Cerebellar cortex (tissue), 1 donor: Measurements from ENCODE around the gene LCORL.
"Not testable (repeated sequence)": the region's sequence is repeated elsewhere in the genome, so short reads cannot be mapped to it uniquely, and the experiment has no call there.

ENCODE experiments used
- DNase-seq: peaks from one replicate; pipeline ENCODE4 v3.0.0-alpha.2; 2015; ENCODE audit warnings: low spot score

The LCORL gene

DNA sequence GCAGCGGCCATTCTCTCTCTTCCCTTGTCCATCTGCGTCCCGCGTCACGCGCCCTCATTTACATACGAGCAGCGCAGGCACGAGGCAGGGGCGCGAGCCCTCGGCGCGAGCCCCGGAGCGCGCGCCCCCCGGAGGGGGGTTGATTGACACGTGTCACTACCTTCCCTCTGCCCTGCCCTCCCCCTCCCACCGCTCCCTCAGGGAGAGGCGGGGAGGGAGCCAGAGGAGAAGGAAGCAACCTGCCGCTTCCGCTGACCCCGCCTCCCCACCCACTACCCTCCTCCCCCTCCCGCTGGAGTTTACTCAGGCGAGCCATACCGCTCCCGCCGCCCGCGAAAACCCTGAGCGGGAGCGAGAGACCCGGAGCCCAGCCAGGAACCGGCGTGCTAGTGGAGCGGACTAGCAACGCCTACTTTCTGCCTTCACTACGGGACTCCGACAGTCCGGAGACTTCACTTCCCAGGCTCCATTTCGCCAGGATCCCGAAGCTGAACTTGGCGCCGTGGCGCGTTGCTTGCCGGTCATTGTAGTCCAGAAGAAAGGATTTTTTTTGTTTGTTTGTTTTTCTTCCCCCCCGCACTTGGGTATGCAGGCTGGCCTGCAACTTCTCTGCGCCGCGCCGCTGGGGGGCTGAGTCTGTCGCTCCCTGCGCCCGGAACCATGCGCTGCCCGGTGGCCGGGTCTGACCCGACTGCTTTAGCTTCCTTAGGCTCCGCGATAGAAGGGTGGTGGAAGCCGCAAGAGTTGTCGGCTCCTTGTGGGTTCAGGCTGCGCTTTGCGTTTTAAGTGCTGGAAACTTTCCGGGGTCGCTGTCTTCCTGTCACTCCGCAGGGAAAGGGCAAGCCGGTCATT, at the start of gene LCORL:
LCORL (minus strand) TSS at position 36 of the 852 bp plus-strand sequence; CDS start at position 32, 4 bp downstream.
- DNase-seq, result peak; percentile 97

DNA sequence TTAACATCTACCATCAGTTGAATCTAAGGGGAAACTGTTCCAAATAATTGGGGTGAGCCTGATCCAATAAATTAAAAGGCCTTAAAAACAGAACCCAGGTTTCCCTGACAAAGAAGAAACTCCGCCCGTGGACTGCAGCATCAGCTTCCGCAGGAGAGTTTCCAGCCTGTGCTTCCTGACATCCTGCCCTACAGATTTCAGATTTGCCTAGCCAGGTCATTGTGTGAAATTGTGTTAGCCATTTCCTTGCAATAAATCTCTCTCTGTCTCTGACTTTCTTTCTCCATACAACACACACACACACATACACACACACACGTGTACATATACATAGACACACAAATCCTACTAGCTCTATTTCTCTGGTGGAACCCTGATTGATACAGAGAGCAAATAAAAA, 48.3 kb upstream of the LCORL start:
- DNase-seq, result no peak

DNA sequence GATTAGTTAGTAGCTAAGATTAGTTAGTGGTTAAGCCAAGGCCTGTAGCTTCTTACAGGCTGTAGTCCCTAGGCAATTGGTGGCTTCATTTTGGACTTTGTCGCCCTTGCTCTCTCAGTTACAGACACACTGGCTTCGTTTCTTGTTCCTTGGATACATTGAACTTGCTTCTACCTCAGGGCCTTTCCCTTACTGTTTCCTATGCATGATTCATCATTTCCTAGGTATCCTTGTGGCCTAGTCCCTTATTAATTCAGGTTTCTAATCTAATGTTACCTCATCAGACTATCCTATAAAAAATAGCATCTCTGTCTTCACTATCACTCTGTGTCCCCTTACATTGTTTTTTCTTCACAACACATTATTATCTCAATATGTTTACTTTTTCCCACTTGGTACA, 45.5 kb upstream of the LCORL start:
- DNase-seq, result no peak

DNA sequence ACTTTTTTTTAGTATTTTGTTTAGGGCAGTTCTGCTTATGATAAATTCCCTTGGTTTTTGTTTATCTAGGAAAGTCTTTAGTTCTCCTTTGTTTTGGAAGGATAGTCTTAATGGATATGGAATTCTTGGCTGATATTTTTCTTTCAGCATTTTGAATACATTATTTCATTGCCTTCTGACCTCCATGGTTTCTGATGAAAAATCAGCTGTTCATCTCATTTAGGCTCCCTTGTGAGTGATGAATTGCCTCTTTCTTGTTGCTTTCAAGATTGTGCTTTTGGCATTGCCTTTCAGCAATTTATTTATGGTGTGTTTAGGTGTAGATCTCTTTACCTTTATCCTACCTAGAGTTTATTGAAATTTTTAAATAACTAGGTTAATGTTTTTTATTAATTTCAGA, 41.5 kb upstream of the LCORL start:
- no peak for DNase-seq

DNA sequence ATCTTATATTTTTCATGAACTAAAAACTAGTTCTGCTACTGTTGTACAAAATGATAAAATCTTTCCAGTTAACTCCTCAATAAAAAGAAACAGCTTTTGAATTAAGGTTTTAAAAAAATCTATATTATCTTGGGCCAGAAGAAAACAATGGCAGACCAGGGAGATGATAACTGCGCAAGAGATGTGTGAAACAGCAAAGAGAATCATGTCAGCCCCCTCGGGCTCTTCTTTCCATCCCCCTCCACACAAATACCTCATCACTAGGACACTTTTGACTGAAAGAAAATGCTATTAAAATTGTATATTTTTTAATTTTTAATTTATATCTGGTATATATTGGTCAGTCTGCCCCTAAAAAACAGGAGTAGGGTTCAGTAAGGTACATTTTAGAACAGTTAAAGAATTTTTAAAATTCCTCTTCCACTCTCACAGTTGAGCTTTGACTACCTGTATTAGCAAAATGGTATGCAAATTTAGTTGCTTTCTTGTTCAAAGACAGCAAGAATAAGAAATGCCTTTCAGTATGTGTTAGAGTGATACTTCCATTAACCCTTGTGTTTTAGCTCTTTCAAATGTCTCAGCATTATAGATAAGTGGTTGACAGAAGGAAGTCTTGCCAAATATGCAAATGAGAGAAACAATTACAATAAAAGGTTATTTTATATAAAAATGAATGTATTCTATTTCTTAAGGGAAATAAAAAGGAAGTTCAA, 36.4 kb upstream of the LCORL start:
- DNase-seq, result no peak

DNA sequence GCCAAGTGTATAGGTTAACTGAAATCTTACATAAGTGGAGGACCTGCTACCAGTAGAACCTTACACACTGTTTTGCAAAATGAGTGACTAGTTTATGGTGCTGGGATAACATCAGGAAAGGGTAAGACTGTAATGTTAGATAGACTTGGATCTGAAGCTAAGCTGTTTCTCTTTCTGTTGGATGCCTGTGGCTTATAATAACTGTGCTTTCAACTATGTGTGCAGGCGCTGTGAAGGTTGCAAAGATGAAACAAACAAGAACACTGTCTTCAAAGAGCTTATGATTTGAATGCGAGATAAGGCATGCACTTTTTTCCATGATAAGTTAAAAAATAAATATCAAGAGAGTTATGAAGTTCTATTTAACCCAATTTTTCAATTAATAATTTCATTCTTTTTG, 34.5 kb upstream of the LCORL start:
- DNase-seq, result no peak

DNA sequence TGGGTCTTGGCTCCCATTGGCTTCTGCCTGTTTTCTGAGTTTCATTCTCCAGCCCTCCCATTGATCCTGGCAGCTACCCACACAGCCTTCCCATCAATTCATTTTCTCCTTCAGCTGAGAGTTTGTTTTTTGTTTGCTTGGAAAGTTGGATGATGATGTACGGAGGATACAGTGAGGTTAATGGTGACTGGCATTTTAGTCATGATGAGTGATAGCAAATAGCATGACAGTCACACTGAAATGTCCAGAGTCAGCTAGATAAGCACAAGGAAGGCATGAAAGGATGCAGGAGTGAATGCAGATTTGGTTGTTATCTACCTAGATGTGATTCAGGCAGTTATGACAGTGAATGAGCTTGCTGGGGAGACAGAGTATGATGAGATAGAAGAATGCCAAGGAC, 30.6 kb upstream of the LCORL start:
- no peak for DNase-seq

DNA sequence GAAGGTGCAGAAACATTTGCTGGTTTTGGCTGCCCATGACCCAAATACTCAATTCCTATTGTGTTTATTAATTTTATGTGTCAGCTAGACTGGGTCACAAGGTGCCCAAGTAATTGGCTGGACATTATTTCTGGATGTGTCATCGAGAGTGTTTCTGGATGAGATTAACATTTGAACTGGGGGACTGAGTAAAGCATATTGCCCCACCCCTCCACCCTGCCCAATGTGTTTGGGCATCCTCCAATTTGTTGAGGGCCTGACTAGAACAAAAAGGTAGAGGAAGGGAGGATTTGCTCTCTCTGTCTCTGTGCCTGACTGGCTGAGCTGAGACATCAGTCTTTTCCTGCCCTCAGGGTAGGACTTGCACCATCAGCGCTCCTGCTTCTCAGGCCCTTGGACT, 29.7 kb upstream of the LCORL start:
- DNase-seq, result no peak

DNA sequence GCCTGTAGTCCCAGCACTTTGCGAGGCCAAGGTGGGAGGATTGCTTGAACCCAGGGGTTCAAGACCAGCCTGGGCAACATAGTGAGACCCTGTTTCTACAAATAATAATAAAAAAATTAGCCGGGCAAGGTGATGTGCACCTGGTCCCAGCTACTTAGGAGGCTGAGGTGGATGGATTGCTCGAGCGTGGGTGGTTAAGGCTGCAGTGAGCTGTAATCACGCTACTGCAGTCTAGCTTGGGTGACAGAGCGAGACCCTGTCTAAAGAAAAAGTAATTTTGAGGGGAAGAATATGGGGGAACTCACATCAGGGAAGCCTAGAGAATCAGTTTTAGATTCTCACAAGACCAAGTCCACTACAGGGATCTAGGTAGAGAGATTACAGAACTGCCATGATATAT, 28.9 kb upstream of the LCORL start:
- DNase-seq, result no peak

DNA sequence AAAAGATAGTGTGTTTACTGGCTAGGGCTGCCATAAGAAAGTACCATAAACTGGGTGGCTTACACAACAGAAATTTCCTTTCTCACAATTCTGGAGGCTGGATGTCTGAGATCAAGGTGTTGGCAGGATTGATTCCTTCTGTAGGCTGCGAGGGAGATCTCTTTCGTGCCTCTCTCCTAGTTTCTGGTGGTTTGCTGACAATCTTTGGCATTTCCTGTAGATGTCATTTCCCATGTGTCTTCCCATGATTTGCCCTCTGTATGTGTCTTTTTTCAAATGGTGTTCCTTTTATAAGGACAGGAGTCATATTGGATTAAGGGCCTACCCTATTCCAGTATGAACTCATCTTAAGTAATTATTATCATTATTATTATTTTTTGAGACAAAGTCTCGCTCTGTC, 27.9 kb upstream of the LCORL start:
- DNase-seq, result no peak

DNA sequence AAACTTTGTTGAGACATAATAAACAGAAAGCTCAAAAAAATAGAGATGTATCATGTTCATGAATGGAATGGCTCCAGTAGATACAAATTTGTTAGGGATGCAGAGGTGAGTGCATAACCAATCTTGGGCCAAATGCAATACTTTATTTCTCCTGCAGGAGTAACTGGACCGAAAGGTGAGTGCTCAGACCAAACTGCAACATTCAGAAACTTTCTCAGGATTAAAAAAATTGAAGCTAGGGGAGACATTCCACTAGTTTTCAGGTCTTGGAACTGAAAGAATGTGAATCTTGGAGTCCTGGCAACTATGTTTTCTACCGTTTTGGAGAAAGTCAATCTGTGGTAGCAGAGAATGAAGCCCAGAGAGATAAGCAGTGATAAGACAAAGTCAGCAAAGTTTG, 21.2 kb upstream of the LCORL start:
- DNase-seq, result peak; percentile 4

DNA sequence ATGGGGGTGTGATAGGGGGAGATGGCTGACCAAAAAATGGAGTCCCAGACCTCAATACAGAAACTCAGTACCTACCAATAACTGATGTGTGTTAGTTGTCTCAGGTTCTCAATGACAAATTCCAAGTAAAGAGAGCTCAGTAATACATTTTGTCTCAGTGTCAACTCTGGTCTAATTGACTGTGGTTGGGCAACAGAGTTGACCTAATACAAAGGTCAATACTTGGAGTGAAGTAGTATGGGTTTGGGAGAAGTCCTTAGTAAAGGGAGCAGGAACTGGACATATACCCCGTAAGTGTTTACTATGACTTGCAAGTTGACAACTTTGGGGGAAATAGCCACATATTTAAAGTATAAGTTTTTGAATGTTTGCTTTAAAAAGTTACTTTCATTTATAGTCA, 20.5 kb upstream of the LCORL start:
- no peak for DNase-seq

DNA sequence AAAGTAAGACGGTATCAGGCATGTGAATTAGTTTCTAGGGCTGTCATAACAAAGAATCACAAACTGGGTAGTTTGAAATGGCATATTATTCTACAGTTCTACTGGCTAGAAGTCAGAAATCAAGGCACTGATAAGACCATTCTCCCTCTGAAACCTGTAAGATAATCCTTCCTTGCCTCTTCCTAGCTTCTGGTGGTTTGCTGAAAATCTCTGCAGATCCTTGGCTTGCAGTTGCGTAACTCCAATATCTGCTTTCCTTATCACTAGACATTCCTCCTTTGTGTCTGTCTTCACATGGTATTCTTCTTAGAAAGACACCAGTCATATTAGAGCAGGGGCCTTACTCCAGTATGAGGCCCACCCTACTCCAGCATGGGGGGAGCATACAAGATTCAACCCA, 19.6 kb upstream of the LCORL start:
- DNase-seq, result no peak

DNA sequence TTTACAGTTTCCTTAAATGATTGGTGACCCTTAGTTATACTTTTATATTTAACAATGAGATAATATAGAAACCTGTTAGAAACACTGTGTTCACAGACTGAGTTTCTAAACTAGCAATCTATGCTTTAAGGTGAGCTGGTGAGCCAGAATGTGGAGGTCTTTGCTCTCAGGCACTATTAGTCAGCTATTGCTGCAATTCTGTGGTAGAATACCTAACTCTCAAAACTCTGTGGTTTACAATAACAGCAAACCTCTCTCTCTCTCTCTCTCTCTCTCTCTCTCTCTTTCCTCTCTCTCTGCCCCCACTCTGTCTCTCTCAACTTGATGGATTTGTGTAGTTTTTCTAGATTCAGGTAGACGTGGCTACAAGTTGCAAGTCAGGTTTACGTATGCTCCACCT, 17.6 kb upstream of the LCORL start:
- DNase-seq, result no peak

DNA sequence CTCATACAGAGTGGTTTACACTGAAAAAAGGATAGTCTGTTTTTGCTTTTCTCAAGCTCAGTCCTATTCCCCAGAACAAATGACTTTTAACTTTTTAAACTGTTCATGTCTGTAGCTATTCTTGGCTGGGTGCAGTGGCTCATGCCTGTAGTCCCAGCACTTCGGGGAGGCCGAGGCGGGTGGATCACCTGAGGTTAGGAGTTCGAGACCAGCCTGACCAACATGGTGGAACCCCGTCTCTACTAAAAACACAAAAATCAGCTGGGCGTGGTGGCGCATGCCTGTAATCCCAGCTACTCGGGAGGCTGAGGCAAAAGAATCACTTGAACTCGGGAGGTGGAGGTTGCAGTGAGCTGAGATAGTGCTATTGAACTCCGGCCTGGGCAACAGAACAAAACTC, 14.8 kb upstream of the LCORL start:
- DNase-seq, result not testable (repeated sequence)

DNA sequence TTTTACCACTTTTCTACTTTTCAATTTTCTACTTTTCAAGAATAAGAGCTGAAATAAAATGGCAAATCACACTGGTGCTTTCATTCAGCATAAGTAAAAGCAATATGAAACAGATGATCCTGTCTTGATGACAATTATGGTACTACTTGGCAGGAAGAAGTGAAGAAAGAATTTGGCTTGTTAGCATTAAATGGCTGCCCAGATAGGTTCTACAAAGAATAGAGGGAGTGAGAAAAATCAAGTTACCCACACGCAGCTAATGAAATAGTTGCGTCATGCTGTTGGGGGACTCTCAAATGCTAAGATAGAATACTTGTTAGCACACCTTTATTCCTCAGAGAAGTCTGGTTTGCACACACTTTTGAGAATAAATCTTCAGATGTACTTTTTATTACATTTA, 12.5 kb upstream of the LCORL start:
- DNase-seq, result no peak

DNA sequence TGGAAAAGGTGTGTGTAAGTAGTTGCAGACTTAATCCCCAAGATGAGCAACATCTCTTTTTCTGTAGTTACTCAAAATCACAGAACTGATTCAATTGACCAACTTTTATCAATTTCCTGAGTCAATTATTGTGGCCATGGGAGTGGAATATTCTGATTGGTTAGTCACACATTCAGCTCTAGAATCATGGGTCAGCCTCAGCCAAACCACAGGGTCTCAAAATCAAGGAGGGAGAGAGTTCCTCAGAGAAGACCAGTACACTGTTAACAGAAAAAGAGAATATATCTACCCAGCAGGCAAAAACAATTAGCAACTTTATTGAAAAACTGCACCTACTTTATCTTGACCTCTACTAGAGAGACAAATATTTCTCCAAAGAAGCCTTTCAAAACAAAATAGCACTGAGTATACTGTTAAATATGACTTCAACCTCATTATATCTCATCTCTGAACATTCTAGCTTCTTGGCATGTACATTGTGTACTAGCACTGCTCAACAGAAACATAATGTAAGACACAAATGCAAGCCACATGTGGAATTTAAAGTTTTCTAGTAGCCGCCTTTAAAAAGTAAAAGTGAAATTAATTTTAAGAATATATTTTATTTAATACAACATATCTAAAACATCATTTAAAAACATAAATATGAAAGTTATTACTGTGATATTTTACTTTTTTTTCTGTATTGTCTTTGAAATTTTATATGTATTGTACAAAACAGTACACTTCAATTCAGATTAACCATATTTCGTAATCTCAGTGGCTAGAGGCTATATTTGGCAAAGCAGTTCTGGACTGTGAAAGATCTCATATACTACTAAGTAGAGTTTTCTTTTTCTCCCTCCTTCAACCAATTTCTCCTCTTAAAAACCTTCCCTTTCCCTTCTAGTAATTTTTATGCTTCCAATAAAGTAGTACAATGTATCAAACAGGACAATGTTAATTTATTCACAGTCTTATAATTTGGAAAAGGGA, 11.8 kb upstream of the LCORL start:
- no peak for DNase-seq

DNA sequence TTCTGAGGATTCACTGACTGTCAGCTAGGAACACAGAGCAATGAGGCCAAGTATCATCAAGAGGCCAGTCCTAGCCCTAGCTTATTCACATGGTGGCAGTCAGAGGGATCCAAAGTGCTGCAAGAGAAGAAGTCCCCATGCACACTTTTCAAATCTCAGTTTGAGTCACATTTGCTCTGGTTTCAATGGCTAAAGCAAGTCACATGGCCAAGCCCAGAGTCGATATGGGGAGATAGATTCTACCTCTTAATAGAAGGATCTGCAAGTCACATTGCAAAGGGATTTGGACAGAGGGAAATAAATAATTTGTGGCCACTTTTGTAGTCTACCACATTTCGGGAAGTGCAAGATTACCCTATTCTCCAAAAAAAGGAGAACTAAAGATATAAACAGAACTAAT, 3.7 kb upstream of the LCORL start:
- no peak for DNase-seq

DNA sequence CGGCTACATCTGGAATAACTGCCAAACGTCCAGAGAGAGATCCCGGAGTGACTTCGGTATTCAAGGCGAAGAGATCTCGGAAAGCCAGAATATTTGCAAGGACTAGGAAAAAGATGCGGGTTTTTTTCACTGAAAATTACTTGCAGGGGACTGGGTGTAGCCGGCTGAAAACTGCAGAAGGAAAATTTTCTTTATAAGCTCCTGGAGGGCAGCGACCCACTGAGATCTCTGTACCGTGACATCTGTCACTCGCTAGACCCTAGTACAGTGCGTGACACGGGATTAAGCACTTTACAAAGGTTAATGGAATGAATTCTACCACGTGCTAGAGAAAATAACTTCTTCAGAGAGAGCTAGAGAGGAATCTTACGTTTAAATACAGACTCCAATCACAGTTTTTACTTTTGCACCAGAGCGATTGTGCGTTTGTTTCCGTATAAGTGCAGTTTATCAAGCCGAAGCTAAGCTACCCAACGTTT, 1.1 kb upstream of the LCORL start:
- DNase-seq, result no peak

DNA sequence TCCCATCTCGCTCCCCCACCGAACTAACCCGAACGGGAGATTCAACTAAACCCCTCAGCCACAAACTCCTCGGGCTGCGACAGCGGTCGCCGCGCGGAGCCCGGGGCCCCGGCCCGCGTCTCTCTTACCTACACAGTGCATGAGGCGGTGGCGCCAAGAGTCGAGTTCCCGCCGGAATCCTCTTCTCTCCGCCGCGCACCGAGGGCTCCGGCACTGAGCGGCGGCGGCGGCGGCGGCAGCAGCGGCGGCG, 160 bp downstream of the LCORL start:
- no peak for DNase-seq

DNA sequence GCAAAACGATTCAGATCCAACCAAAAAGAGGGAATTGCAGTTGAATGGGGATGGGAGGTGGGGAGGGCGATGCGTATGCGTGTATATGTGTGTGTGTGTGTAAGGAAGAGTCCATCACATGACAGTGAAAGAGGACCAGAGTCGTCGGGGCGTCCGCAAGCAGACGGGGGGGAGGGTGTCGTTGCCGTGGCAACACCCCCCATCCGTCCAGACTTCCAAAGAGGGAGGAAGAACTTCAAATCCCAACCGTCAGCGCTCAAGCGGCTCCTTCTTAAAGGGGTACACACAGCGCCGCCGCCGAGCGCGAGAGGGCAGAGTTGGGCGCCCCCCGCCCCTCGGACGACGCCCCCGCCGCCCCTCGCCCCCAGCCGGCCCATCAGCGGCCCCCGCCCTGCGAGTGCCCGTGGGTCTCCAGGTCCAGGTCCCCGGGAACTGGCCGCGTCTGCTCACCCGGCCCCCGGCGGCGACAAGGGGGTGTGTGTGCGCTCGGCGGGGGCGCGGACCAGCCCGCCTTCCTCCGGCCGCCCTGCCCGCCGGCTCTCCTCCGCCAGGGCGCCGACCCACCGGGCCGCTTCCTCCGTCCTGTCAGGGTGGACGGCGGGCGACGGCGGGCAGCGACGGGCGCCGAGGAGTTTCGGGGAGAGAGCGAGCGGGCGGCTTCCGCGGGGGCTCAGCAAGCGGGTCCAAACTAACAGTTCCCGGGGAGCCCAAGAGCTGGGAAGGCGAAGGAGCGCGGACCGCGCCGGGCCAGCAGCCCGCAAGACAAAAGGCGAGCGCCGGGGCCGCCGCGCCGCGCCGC, 685 bp downstream of the LCORL start:
- peak; percentile 78 for DNase-seq
